ENCODE results near the gene REM1.
A peak's percentile ranks its signal among the peaks of the same experiment; 100 is the strongest.

The REM1 gene

DNA sequence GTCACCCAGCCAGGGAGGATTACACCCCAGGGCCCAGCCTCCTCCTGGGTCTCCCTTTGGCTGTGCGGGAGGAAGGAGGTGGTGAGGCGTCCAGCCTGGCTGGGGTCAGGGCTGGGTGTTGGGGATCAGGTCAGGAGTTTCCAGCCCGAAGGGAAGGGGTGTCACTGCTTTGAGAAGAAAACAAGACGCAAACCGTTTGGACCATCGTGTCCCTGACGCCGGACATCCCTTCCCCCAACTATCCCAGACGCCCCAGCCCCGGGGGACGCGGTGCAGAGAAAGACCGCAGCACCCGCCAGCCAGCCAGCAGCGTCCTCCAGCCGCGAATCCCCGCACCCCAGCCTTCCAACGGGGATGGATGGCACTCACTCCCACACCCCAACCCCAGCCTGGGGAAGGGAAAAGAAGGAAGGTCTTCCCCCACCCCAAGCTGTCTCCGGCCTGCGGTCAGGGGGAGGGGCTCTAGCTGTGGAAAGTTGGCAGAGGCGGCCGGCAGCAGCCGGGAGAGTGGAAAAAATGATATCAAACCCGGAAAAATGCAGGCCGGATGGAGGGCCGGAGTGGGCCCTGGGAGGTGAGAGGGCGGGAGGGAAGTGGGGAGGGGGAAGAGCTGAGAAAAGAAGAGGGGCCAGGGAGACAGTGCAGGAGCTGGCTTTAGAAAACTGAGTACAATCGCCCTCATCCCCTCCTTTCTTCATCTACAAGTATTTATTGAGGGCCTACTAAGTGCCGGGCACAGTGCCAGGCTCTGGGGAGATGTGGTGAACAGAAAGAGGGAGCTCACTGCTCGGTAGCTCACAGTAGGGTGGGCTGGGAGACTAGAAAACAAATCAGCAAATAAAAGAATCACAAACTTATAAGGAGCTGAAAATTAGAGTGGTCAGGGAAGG is 10.6 kb downstream of the REM1 start:
- no peak for FAIRE-seq
- DNase-seq (ENCODE audit: insufficient read length, low spot score) = no peak
- TF ChIP-seq POU2F2 (IDR thresholded peaks at IDR 0.05; ENCODE audit: low read depth, low read length) (no peak), TAF1 (IDR thresholded peaks at IDR 0.05; ENCODE audit: low read depth, low read length) (no peak), SPI1 (IDR thresholded peaks at IDR 0.05; ENCODE audit: low read depth, low read length) (no peak), POLR2AphosphoS5 (IDR thresholded peaks at IDR 0.05; ENCODE audit: low read depth, low read length) (no peak), PAX5 (IDR thresholded peaks at IDR 0.05; ENCODE audit: insufficient read depth, low read length, severe bottlenecking) (no peak), POLR2A (IDR thresholded peaks at IDR 0.05; ENCODE audit: low read depth, low read length) (no peak)

DNA sequence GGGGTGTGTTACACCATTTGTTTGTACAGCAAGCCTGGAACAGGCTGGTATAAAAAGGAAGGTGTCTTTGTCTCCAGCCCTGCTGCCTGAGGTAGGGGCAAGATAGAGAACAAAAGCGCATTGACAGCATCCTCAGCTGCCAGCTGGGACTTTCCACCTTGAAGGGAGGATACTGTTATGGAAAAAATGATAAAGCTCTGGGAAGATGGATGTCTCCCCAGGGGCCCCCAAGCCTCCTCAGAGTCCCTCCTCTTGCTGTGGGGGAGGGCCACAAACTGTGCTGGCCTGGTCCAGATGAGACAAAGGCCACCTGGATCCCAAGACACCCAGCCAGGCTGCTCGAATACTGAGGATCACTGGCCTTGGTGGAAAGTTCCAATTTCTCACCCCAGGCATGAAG is 13.0 kb downstream of the REM1 start:
- DNase-seq (ENCODE audit: insufficient read length, low spot score) (no peak), FAIRE-seq (no peak)
- TF ChIP-seq SPI1 (IDR thresholded peaks at IDR 0.05; ENCODE audit: low read depth, low read length) = no peak
- no peak for TF ChIP-seq POLR2A (IDR thresholded peaks at IDR 0.05; ENCODE audit: low read depth, low read length)
- no peak for TF ChIP-seq POLR2AphosphoS5 (IDR thresholded peaks at IDR 0.05; ENCODE audit: low read depth, low read length)
- TF ChIP-seq TAF1 (IDR thresholded peaks at IDR 0.05; ENCODE audit: low read depth, low read length) = no peak
- no peak for TF ChIP-seq PAX5 (IDR thresholded peaks at IDR 0.05; ENCODE audit: insufficient read depth, low read length, severe bottlenecking)
- TF ChIP-seq POU2F2 (IDR thresholded peaks at IDR 0.05; ENCODE audit: low read depth, low read length) = no peak

DNA sequence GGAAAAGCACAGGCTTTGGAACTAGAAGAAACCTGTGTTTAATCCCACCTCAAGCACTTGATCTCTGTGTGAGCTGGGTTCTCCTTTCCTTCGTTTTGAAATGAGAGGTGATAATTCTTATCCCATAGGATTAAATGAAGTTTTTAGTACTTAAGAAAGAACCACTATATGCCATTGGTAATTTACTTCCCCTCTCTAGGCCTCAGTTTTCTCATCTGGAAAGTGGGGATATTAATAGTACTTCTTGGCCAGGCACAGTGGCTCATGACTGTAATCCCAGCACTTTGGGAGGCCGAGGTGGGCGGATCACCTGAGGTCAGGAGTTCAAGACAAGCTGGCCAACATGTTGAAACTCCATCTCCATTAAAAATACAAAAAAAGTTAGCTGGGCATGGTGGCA is 14.1 kb downstream of the REM1 start:
- FAIRE-seq = no peak
- TF ChIP-seq PAX5 (IDR thresholded peaks at IDR 0.05; ENCODE audit: insufficient read depth, low read length, severe bottlenecking) (no peak), POLR2A (IDR thresholded peaks at IDR 0.05; ENCODE audit: low read depth, low read length) (no peak), POLR2AphosphoS5 (IDR thresholded peaks at IDR 0.05; ENCODE audit: low read depth, low read length) (no peak), SPI1 (IDR thresholded peaks at IDR 0.05; ENCODE audit: low read depth, low read length) (no peak), POU2F2 (IDR thresholded peaks at IDR 0.05; ENCODE audit: low read depth, low read length) (no peak), TAF1 (IDR thresholded peaks at IDR 0.05; ENCODE audit: low read depth, low read length) (no peak)
- no peak for DNase-seq (ENCODE audit: insufficient read length, low spot score)

DNA sequence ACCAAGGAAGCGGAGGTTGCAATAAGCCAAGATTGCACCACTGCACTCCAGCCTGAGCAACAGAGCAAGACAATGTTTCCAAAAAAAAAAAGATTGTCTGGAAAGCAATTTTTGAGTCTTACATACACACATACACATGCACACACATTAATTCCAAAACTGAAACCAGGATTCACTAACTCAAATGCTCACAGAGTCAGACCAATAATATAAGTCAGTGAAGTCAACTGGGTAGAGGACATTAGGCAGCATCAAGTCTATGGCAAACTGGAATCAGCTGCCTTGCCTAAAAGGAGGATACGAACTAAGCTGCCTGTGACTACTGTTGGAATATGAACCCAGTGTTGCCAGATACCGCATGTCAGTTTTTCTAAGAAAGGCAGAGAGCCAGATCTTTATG is 15.7 kb downstream of the REM1 start:
- no peak for DNase-seq (ENCODE audit: insufficient read length, low spot score)
- TF ChIP-seq POU2F2 (IDR thresholded peaks at IDR 0.05; ENCODE audit: low read depth, low read length) (no peak), SPI1 (IDR thresholded peaks at IDR 0.05; ENCODE audit: low read depth, low read length) (no peak), POLR2A (IDR thresholded peaks at IDR 0.05; ENCODE audit: low read depth, low read length) (no peak), PAX5 (IDR thresholded peaks at IDR 0.05; ENCODE audit: insufficient read depth, low read length, severe bottlenecking) (no peak)
- no peak for FAIRE-seq

DNA sequence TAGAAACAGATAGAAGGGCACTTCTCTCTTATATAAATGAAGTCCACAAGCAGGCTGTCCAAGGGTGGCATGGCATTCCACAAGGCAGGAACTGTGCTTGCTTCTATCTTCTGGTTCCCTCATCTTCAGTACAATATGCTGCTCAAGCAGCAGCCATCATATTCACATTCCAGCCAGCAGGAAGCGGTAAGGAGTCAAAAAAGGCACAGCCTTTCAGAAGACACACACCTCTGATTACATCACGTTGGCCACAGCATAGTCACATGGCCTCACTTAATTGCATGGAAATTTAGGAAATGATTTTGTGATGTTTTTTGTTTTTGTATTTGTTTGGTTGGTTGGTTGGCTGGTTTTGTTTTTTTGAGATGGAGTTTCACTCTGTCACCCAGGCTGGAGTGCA is 19.0 kb downstream of the REM1 start:
- DNase-seq (ENCODE audit: insufficient read length, low spot score) = no peak
- FAIRE-seq = no peak
- no peak for TF ChIP-seq POLR2A (IDR thresholded peaks at IDR 0.05; ENCODE audit: low read depth, low read length)
- TF ChIP-seq PAX5 (IDR thresholded peaks at IDR 0.05; ENCODE audit: insufficient read depth, low read length, severe bottlenecking) = no peak
- TF ChIP-seq SPI1 (IDR thresholded peaks at IDR 0.05; ENCODE audit: low read depth, low read length) = no peak
- TF ChIP-seq TAF1 (IDR thresholded peaks at IDR 0.05; ENCODE audit: low read depth, low read length) = no peak
- TF ChIP-seq POLR2AphosphoS5 (IDR thresholded peaks at IDR 0.05; ENCODE audit: low read depth, low read length) = no peak
- no peak for TF ChIP-seq POU2F2 (IDR thresholded peaks at IDR 0.05; ENCODE audit: low read depth, low read length)

DNA sequence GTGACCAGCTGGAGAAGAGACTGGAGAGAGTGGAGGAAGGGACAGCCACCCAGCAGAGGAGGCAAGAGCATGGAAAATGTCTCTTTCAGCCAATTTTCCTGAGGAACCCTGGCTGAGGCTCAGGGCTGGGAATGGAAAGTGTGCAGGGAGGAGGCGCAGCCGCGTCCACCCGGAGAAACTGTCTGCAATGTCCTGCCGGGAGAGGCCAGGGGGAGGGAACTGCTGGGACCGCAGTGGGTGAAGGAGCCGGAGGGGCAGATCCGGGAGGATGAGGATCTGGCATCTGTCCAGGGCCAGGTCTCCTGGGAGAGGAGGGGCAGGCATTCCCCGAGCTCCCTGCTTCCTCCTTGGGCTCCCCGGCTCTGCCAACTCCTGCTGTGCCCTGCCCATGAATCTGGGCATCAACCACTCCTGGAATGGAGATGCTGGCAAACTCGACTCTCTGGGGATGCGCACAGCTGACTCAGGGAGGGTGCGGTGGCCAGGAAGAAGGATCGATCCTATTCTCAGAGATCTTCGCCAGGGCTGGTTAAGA is 21.7 kb downstream of the REM1 start:
- FAIRE-seq = no peak
- TF ChIP-seq POLR2AphosphoS5 (IDR thresholded peaks at IDR 0.05; ENCODE audit: low read depth, low read length) (no peak), TAF1 (IDR thresholded peaks at IDR 0.05; ENCODE audit: low read depth, low read length) (no peak), SPI1 (IDR thresholded peaks at IDR 0.05; ENCODE audit: low read depth, low read length) (no peak), PAX5 (IDR thresholded peaks at IDR 0.05; ENCODE audit: insufficient read depth, low read length, severe bottlenecking) (no peak), POU2F2 (IDR thresholded peaks at IDR 0.05; ENCODE audit: low read depth, low read length) (no peak), POLR2A (IDR thresholded peaks at IDR 0.05; ENCODE audit: low read depth, low read length) (no peak)
- DNase-seq (ENCODE audit: insufficient read length, low spot score) = no peak

DNA sequence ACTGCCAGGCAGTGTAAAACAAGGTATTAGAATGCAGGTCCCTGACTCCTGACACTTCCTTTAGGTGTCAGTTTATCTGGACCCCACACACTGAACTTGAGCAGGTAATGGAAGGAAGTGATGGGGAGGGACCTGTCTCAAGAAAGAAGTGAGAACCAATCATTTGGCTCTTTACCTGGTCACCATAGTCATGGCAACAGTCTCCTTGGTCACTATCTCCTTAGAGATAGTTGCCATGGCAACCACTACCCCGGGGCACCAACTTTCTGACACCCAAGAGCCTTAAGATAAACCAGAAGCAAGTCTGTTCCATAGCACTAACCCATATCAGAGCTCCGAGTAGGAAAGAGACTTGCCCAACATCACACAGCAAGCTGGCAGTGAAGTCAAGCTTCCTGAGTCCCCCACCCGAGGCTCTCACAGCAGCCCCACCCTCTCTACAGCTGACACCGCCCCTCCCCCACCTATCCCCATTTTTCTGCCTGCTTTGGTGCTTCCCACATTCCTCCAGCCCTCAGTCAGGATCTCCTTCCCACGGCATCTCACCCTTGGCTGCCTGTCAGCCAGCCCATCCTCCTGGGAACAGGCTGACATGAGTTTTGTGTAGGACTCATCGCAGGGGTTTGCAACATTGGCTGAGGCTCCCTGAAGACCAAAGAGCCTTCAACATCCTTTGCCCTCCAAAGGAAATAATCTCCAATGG is 22.9 kb downstream of the REM1 start:
- FAIRE-seq (no peak), DNase-seq (ENCODE audit: insufficient read length, low spot score) (no peak)
- TF ChIP-seq POLR2A (IDR thresholded peaks at IDR 0.05; ENCODE audit: low read depth, low read length) (no peak), TAF1 (IDR thresholded peaks at IDR 0.05; ENCODE audit: low read depth, low read length) (no peak), POLR2AphosphoS5 (IDR thresholded peaks at IDR 0.05; ENCODE audit: low read depth, low read length) (no peak), SPI1 (IDR thresholded peaks at IDR 0.05; ENCODE audit: low read depth, low read length) (no peak), POU2F2 (IDR thresholded peaks at IDR 0.05; ENCODE audit: low read depth, low read length) (no peak), PAX5 (IDR thresholded peaks at IDR 0.05; ENCODE audit: insufficient read depth, low read length, severe bottlenecking) (no peak)

DNA sequence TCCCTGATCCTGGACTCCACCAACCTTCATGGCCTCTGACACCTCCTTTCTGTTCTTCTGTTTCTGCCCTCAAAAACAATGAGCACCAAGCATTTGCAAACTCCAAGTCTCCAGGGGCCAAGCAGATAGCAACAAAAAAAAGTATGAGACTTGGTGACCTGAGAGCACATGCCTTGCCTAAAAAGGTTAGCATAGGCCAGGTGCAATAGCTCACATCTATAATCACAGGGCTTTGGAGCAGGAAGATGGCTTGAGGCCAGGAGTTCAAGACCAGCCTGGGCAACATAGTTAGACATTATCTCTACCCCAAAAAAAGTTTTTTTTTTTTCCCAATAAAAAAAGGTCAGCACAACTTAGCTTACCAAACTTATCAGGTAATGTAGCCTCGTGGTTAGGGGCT is 25.4 kb downstream of the REM1 start:
- no peak for FAIRE-seq
- TF ChIP-seq POU2F2 (IDR thresholded peaks at IDR 0.05; ENCODE audit: low read depth, low read length) = no peak
- no peak for TF ChIP-seq TAF1 (IDR thresholded peaks at IDR 0.05; ENCODE audit: low read depth, low read length)
- no peak for TF ChIP-seq PAX5 (IDR thresholded peaks at IDR 0.05; ENCODE audit: insufficient read depth, low read length, severe bottlenecking)
- TF ChIP-seq POLR2AphosphoS5 (IDR thresholded peaks at IDR 0.05; ENCODE audit: low read depth, low read length) = no peak
- TF ChIP-seq SPI1 (IDR thresholded peaks at IDR 0.05; ENCODE audit: low read depth, low read length) = no peak
- no peak for TF ChIP-seq POLR2A (IDR thresholded peaks at IDR 0.05; ENCODE audit: low read depth, low read length)
- DNase-seq (ENCODE audit: insufficient read length, low spot score) = no peak

DNA sequence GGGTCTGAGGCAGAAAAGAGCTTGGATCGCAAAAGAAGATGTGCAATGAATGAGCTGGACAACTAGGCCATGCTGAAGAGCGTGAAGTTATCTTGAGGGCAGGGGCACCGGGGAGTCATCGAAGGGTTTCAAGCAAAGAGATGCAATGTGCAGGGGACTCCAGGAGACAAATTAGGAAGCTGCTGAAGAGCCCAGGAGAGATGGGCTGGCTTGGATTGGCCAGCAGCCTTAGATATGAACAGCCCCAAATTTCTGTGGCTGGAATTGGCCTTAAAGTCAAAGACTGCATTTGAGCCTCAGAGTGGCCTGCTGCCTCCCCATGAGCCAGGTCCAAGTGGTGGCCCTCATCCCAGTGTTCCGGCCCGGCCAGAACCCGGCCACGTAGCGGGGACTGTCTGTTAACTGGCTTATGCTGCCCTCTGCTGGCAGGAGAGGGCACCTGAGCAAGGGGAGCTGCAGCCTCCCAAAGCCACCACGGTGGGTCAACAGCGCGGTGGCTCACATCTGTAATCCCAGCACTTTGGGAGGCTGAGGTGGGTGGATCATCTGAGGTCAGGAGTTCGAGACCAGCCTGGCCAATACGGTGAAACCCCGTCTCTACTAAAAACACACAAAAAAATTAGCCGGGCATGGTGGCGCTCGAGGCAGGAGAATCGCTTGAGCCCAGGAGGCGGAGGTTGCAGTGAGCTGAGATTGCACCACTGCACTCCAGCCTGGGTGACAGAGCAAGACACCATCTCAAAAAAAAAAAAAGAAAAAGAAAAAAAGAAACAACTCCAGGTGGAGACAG is 28.0 kb downstream of the REM1 start:
- DNase-seq (ENCODE audit: insufficient read length, low spot score) = peak; percentile 68
- peak; percentile 84 for FAIRE-seq
